ENCODE data around the gene PCDH1. TPM values are rescaled to one million over a fixed set of nuclear protein-coding genes. Genes with fewer than 3 reads are reported as not detected.

Gene PCDH1
- total and polyA plus RNA-seq, 10 donors, result 0.30 to 11.4 (median 5.3) TPM

GRCh38 chr5:141851195-141851874, 26.9 kb downstream of the PCDH1 start:
- Histone ChIP-seq H3K9me3 (no peaks in the 10 kb centered on the region), H3K27me3 (replicated peaks in 1 of 7) (no peaks in the 10 kb centered on the region), H3K27ac (peak overlapping the region in 4 of 8 donors; percentile 91 to 94 (median 92)), H3K4me1 (peaks cover 0 to 27% (median 13%) of the 10 kb centered on the region in 6 donors), H3K4me3 (peak overlapping the region in 1 of 8 donors; percentile 64), H3K36me3 (no peaks in the 10 kb centered on the region)
- WGBS, 5 donors, result 84 to 91% (median 87%) methylated on average over 6 to 10 of the region's 10 CpGs
- TF ChIP-seq POLR2AphosphoS5 (IDR thresholded peaks at IDR 0.05), result no peak
- no peak for TF ChIP-seq CTCF (IDR thresholded peaks at IDR 0.05 in 8 of 11, conservative IDR thresholded peaks at IDR 0.05 in 3 of 11)
- TF ChIP-seq POLR2A (IDR thresholded peaks at IDR 0.05), result no peak
- intact Hi-C loops (cut with DNase I; ENCODE audit: low total_unique reads), result no loop called here
- no peak for DNase-seq

DNA sequence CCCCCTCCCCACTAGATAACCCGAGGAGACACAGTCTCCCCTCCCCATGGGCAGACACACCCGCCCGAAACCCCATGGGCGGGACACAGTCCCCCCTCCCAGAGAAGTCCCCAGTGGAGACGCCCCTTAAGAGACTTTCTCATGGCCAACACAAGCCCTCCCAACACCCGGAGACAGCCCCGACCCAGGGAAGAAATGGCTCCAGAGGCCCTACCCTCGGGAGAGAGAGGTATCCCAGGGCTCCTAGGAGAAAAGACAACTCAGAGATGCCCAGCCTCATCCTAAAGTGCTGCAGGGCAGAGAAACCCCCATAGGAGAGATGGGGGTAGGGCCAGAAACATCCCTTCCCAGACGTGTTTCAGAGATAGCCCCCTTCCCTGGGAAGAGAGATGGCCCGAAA, 27.4 kb downstream of the PCDH1 start:
- 31 to 42% (median 37%) methylated on average over 9 to 10 of the region's 10 CpGs for WGBS, 5 donors
- Histone ChIP-seq H3K27ac (peak overlapping the region in 5 of 8 donors; percentile 91 to 95 (median 92)), H3K27me3 (replicated peaks in 1 of 7) (peaks cover 0 to 2% (median 0%) of the 10 kb centered on the region in 7 donors), H3K36me3 (no peaks in the 10 kb centered on the region), H3K4me3 (peak overlapping the region in 5 of 8 donors; percentile 62 to 90 (median 71)), H3K4me1 (peaks cover 0 to 25% (median 13%) of the 10 kb centered on the region in 6 donors), H3K9me3 (no peaks in the 10 kb centered on the region)
- TF ChIP-seq POLR2A (IDR thresholded peaks at IDR 0.05), result no peak
- TF ChIP-seq POLR2AphosphoS5 (IDR thresholded peaks at IDR 0.05), result no peak
- TF ChIP-seq CTCF (IDR thresholded peaks at IDR 0.05 in 8 of 11, conservative IDR thresholded peaks at IDR 0.05 in 3 of 11), result no peak
- DNase-seq, result no peak
- intact Hi-C loops (cut with DNase I; ENCODE audit: low total_unique reads), result no loop called here

DNA sequence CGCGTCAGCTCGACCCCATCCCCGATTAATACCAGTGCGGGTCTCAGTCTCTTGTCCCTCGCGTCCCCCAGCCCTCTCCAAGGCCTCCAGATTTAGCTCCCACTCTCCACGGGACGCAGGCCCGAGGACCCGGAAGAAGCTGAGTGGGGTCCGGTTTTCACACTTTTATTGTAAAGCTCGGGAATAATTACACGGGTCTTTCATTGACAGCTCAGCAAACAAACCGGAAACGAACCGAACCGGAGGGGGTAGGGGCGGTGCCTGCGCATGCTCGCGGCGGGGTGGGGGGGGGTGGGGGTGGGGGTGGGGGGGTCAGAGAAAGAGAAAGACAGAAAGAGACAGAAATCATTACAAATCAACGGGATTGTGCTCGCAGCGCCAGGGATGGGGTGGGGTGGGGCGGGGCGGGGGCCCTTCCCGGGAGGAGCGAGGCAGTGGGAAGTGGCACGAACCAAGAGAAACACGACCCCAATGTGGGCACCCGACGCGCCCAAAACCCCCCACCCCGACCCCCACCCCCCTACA, 27.9 kb downstream of the PCDH1 start:
- peaks cover 0 to 22% (median 13%) of the 10 kb centered on the region in 6 donors for H3K4me1 ChIP-seq
- no peak for TF ChIP-seq POLR2AphosphoS5 (IDR thresholded peaks at IDR 0.05)
- no peak for TF ChIP-seq POLR2A (IDR thresholded peaks at IDR 0.05)
- no peak for TF ChIP-seq CTCF (IDR thresholded peaks at IDR 0.05 in 8 of 11, conservative IDR thresholded peaks at IDR 0.05 in 3 of 11)
- DNase-seq, result no peak
- peak overlapping the region; percentile 54 to 90 (median 66) for H3K4me3 ChIP-seq
- H3K36me3 ChIP-seq, result no peaks in the 10 kb centered on the region
- intact Hi-C loops (cut with DNase I; ENCODE audit: low total_unique reads), result no loop called here
- H3K9me3 ChIP-seq, result no peaks in the 10 kb centered on the region
- WGBS, 5 donors, result 1 to 3% (median 1%) methylated on average over 24 to 36 of the region's 36 CpGs
- peak overlapping the region; percentile 86 to 95 (median 92) for H3K27ac ChIP-seq
- H3K27me3 ChIP-seq (replicated peaks in 1 of 7), result peaks cover 0 to 7% (median 0%) of the 10 kb centered on the region in 7 donors
